ENCODE measurements around the gene STXBP6. TPM values are rescaled to one million over a fixed set of nuclear protein-coding genes. Genes with fewer than 3 reads are reported as not detected.

Gene STXBP6
- total and polyA plus RNA-seq, 2 experiments from 2014 or later = 19.7 to 29.0 TPM

- no peak overlapping the region for H2AFZ ChIP-seq
- 0 out of 2 replicates have a peak, but pooled peaks cover 3% of the 10 kb centered on the region for H4K20me1 ChIP-seq (replicated peaks; ENCODE audit: insufficient read depth)
- DNase-seq (ENCODE audit: low spot score) = no peak
- no peaks in the 10 kb centered on the region for H3F3A ChIP-seq (replicated peaks; ENCODE audit: low read depth)
- ATAC-seq = no peak
- Mint-ChIP-seq H3K4me1 (no peaks in the 10 kb centered on the region; the same call in 2 of the 3 replicates), H3K27ac (no peak overlapping the region), H3K4me3 (no peak overlapping the region), H3K36me3 (ENCODE audit: low read depth) (no peaks in the 10 kb centered on the region), H3K27me3 (ENCODE audit: insufficient read depth, low read depth, poor library complexity) (no peaks in the 10 kb centered on the region), H3K9me3 (no peaks in the 10 kb centered on the region)
- H3K27ac ChIP-seq (ENCODE audit: low read depth) = no peak overlapping the region
- no peaks in the 10 kb centered on the region for H3K4me1 ChIP-seq (ENCODE audit: insufficient read depth)
- H3K4me2 ChIP-seq = no peak overlapping the region
- no peak for TF ChIP-seq STAT1 (IDR thresholded peaks at IDR 0.05; ENCODE audit: unreplicated experiment)
- TF ChIP-seq ZNF114 (CRISPR knock-in tag; IDR thresholded peaks at IDR 0.05) = no peak
- TF ChIP-seq ZNF331 (CRISPR knock-in tag; IDR thresholded peaks at IDR 0.05; ENCODE audit: low read depth) = no peak
- no peak for TF ChIP-seq REST (IDR thresholded peaks at IDR 0.05; ENCODE audit: unreplicated experiment)
- TF ChIP-seq CTCF (conservative IDR thresholded peaks at IDR 0.05; ENCODE audit: low read depth in 2 of 2) = no peak
- TF ChIP-seq EZH2phosphoT487 (IDR thresholded peaks at IDR 0.05; ENCODE audit: unreplicated experiment) = no peak
- H3K9me2 ChIP-seq (ENCODE audit: insufficient read depth) = no peaks in the 10 kb centered on the region
- no peaks in the 10 kb centered on the region for H3K27me3 ChIP-seq (ENCODE audit: insufficient read depth)
- H3K36me3 ChIP-seq (ENCODE audit: insufficient read depth) = no peaks in the 10 kb centered on the region
- no peaks in the 10 kb centered on the region; the same call in 1 of the 2 replicates for H3K79me2 ChIP-seq (replicated peaks; ENCODE audit: insufficient read depth)
- H3K4me3 ChIP-seq = no peak overlapping the region
Observed at GRCh38 chr14:24990773-24991172, 59.2 kb downstream of the STXBP6 start.

- Mint-ChIP-seq H3K9me3 (no peaks in the 10 kb centered on the region; the same call in 2 of the 3 replicates), H3K36me3 (ENCODE audit: low read depth) (no peaks in the 10 kb centered on the region), H3K4me1 (peaks cover 2% of the 10 kb centered on the region; the same call in 1 of the 3 replicates), H3K4me3 (no peak overlapping the region), H3K27ac (no peak overlapping the region), H3K27me3 (ENCODE audit: insufficient read depth, low read depth, poor library complexity) (no peaks in the 10 kb centered on the region)
- Histone ChIP-seq H3K9me2 (ENCODE audit: insufficient read depth) (no peaks in the 10 kb centered on the region), H2AFZ (no peak overlapping the region), H3K4me2 (no peak overlapping the region), H3K79me2 (replicated peaks; ENCODE audit: insufficient read depth) (no peaks in the 10 kb centered on the region; the same call in 1 of the 2 replicates), H3K36me3 (ENCODE audit: insufficient read depth) (no peaks in the 10 kb centered on the region), H4K20me1 (replicated peaks; ENCODE audit: insufficient read depth) (0 out of 2 replicates have a peak, but pooled peaks cover 3% of the 10 kb centered on the region), H3K27me3 (ENCODE audit: insufficient read depth) (no peaks in the 10 kb centered on the region), H3K27ac (ENCODE audit: low read depth) (no peak overlapping the region), H3K4me3 (no peak overlapping the region), H3K4me1 (ENCODE audit: insufficient read depth) (no peaks in the 10 kb centered on the region), H3F3A (replicated peaks; ENCODE audit: low read depth) (no peaks in the 10 kb centered on the region)
- ATAC-seq = no peak
- TF ChIP-seq ETS1 (IDR thresholded peaks at IDR 0.05) = no peak
- no peak for TF ChIP-seq NANOG (IDR thresholded peaks at IDR 0.05; ENCODE audit: borderline replicate concordance)
- TF ChIP-seq EZH2phosphoT487 (IDR thresholded peaks at IDR 0.05; ENCODE audit: unreplicated experiment) = no peak
- no peak for TF ChIP-seq REST (IDR thresholded peaks at IDR 0.05; ENCODE audit: unreplicated experiment)
- TF ChIP-seq JUNB (IDR thresholded peaks at IDR 0.05; ENCODE audit: unreplicated experiment) = no peak
- no peak for TF ChIP-seq ZNF331 (CRISPR knock-in tag; IDR thresholded peaks at IDR 0.05; ENCODE audit: low read depth)
- no peak for DNase-seq (ENCODE audit: low spot score)
Observed at GRCh38 chr14:24990050-24990449, 59.9 kb downstream of the STXBP6 start.

Measured in GM23338 (cell line).